ENCODE measurements around the gene SFSWAP.

Gene SFSWAP

GRCh38 chr12:131795690-131796410, 85.0 kb downstream of the SFSWAP start:
- no peak for DNase-seq (ENCODE audit: low read depth)
- H3K4me3 ChIP-seq (ENCODE audit: low read depth, low read length) = no peak overlapping the region
- TF ChIP-seq CTCF (conservative IDR thresholded peaks at IDR 0.05; ENCODE audit: low read depth, low read length) = no peak

GRCh38 chr12:131796411-131796736, 85.5 kb downstream of the SFSWAP start:
- TF ChIP-seq CTCF (conservative IDR thresholded peaks at IDR 0.05; ENCODE audit: low read depth, low read length) = no peak
- no peak for DNase-seq (ENCODE audit: low read depth)
- no peak overlapping the region for H3K4me3 ChIP-seq (ENCODE audit: low read depth, low read length)

GRCh38 chr12:131796754-131797587, 86.1 kb downstream of the SFSWAP start:
- DNase-seq (ENCODE audit: low read depth) = no peak
- no peak for TF ChIP-seq CTCF (conservative IDR thresholded peaks at IDR 0.05; ENCODE audit: low read depth, low read length)
- H3K4me3 ChIP-seq (ENCODE audit: low read depth, low read length) = no peak overlapping the region

GRCh38 chr12:131797588-131797934, 86.7 kb downstream of the SFSWAP start:
- no peak for DNase-seq (ENCODE audit: low read depth)
- H3K4me3 ChIP-seq (ENCODE audit: low read depth, low read length) = no peak overlapping the region
- no peak for TF ChIP-seq CTCF (conservative IDR thresholded peaks at IDR 0.05; ENCODE audit: low read depth, low read length)

- no peak overlapping the region for H3K4me3 ChIP-seq (ENCODE audit: low read depth, low read length)
- no peak for TF ChIP-seq CTCF (conservative IDR thresholded peaks at IDR 0.05; ENCODE audit: low read depth, low read length)
- DNase-seq (ENCODE audit: low read depth) = no peak
Observed at GRCh38 chr12:131799195-131799594, 88.3 kb downstream of the SFSWAP start.

GRCh38 chr12:131799828-131800593, 89.1 kb downstream of the SFSWAP start:
- no peak for TF ChIP-seq CTCF (conservative IDR thresholded peaks at IDR 0.05; ENCODE audit: low read depth, low read length)
- no peak for DNase-seq (ENCODE audit: low read depth)
- H3K4me3 ChIP-seq (ENCODE audit: low read depth, low read length) = no peak overlapping the region
